GM18909 (cell line): ENCODE results near the gene MTA1.

Experiments
- ATAC-seq: cut with Tn5 transposase; IDR thresholded peaks from one replicate; pipeline ENCODE4 v1.9.1; 2021; ENCODE audit warnings: mild to moderate bottlenecking; ENCODE audit not compliant: unreplicated experiment, poor library complexity

MTA1 gene

DNA sequence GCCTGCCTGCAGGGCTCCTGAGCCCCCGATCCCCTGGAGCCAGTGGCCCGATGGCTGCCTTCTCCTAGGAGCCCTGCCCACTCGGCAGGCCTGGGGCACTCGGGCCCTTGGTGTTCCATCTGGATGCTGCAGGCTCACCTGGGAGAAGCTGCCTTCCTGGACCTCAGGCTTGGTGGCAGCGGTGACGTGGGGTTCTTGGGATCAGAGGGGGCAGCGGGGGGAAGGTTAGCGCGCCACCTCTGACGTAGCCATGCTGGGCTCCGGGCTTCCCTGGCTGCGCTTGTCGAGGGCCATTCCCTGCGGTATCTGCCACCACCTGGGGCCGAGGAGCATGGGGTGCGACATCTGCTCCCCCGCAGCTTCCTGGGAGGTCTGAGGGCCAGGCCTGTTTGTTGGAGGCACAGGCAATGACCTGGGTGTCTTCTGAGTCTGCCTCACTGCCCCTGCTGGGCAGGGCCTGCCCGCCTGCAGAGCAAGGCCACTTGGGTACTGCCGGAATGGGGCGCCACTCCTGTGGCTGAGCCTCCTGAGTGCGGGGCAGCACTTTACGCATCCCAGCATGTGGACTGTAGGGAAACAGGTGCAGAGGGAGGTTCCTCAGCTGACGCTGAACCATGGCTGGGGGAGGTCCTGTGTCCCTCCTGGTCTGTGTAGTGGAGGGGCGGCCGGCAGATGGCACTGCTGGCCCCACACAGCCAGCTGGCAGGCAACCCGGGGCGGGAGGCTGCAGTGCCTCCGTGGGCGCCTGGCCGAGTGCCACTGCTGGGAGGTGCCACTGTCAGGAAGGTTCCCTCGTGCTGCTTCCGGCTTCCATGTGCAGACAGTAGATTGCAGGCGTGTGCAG is 20.3 kb downstream of the MTA1 start:
- no peak for ATAC-seq

DNA sequence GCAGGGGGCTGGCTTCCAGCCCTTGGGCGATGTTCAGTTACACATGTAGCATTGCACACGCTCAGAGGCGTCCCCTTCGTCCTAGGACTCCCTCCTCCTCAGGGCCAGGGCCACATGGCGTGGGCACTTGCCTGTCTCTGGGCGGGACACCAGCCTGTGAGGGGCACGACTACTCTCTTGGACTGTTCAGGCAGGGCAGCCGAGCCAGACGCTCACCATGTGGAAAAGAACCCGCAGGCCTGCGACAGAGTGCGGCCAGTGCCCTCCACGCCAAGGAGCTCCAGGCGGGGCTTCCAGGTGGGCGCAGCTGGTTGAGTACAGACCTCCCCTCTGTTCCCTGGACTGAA is 20.9 kb downstream of the MTA1 start:
- no peak for ATAC-seq

DNA sequence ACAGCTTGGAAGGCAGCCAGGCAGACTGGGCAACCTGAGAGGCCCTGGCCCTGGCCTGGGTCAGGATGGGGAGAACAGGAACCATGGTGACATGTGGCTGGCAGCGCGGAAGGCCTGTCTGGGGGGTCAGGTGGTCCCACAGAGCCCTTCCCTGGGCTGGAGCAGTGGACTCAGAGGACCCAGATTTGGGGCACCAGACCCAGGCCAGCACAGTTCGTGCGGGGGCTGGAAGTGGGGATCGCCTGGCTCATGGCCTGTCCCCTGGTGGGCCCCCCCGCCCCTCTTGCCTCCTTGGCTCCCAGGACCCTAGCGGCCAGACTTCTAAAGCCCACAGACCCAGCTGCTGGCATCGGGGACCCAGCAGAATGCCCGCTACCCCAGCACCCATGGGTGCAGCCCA is 21.4 kb downstream of the MTA1 start:
- no peak for ATAC-seq

DNA sequence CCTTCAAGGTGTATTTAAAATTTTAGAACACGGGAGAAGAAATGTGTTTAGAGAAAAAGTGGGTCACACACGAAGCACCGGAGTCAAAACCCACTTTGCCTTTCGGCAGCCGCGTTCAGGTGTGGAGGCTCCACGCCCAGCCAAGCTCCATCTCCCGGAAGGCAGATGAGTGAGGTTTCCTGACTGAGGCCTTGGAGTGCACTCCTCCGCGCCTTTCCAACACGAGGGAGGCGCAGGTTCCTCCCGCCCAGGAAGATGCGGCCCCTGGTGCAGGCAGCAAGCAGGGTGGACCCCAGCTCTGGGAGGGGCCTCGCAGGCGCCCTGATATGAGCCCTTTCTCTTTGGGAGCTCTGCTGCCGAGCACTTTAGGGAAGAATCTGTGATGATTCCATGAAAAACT is 22.5 kb downstream of the MTA1 start:
- ATAC-seq, result no peak

DNA sequence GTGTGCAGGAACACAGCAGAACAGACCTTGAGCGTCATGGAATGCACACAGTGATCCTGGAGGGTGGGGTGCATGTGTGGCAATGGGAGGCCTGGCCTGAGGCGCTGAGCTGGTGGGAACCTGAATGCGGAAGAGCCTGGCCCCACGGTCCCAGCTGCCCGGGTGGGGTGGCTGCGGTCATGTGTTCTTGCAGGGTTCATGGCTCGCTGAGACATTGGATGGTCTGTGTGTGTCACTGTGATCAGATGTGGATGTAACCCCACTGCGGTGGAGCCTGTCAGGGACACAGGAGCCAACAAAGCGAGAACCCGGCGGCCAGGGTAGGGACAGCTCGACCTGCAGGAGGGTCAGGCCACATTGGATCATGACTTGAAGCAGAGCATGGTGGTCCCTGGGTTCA is 23.2 kb downstream of the MTA1 start:
- no peak for ATAC-seq

DNA sequence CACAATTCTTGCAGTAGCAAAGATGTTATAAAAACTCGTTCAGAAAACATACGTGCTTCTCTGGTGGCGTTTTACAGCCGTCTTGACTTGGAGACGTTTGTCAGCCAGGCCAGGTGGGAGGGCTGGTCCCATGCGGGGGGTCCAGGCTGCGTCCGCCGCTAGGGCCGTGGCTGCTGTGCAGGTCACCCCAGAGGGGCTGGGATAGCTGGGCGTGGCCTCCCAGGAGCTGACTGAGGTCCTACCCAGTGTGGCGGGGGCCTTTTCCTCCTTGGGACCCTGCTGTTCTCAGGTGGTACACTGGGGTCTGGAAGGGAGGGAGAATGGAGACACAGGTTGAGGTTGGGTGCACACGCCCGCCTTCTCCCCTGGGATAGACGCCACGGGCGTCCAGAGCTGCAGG is 25.2 kb downstream of the MTA1 start:
- no peak for ATAC-seq

DNA sequence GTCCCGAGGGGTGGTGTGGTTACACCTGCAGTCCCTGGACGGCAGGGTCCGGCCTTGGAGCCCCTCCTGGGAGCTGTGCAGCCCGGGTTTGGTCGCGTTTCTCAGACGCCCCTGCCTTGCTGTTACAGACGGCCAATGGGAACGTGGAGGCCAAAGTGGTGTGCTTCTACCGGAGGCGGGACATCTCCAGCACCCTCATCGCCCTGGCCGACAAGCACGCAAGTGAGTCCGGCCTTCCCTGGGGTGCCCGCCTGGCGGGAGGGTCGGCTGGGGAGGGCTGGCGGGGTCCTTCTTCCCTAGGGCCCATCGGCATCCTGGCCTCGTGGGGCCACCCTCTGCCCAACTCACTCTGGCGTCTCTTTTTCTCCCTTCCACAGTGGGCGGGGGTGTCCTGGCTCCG is 25.7 kb downstream of the MTA1 start:
- ATAC-seq, result no peak

DNA sequence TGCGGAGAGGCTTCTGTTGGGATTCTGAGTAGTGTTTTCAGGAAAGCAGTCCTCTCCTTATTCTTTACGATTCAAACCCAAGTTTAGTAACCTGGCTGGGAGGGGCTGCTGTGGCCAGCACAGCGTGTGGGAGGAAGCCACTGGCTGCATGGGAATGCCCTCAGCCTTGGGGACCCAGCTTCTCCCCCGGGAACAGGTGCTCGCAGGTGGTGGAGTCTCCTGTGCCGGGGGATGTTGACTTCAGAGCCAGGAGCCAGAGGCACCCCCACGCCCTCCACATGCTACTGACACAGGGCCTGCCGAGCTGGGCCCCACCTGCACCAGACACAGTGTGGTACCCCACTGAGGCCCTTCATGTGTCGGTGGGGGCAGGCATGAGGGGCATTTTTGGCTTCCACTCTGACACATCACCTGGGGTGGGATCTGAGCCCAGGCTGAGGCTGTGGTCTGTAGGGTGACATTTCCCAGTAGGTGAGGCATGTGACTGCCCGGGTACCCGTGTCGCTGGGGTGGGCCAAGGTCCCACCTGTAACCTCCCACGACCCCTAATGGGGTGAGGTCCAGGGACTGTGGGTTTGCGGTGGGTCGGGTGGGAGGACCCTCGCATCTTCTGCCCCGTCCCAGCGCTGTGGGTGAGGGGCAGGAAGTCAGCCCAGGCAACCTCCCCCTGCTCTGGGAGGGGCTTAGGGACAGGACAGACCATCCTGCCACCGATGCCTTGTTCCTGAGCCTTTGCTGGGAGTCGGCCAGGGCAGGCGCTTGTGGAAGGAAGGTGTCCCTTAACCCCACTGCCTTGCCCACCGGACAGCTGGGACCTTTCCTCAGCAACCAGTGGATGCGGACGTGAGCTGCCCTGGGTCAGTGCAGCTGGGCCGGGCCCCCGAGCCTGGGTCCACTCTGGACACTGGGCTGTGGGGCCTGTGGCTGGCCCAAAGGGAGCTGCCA is 26.5 kb downstream of the MTA1 start:
- no peak for ATAC-seq

DNA sequence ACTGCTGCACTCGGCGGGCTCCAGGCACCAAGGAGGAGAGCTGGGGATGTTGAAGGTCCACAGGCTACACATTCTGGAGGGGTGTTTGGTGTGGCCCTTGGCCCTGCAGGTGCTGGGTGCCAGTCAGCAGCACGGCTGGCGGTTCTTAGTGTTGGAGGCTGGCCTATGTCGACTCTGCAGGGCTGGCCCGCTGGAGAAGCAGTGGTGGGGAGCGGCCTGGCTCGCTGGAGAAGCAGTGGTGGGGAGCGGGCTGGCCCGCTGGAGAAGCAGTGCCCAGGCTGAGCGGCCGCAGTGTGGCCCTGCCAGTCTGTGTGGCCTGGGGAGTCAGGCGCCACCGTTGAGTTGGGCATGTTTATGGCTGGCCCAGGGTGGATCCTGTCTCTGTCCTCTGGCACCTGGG is 27.3 kb downstream of the MTA1 start:
- no peak for ATAC-seq

DNA sequence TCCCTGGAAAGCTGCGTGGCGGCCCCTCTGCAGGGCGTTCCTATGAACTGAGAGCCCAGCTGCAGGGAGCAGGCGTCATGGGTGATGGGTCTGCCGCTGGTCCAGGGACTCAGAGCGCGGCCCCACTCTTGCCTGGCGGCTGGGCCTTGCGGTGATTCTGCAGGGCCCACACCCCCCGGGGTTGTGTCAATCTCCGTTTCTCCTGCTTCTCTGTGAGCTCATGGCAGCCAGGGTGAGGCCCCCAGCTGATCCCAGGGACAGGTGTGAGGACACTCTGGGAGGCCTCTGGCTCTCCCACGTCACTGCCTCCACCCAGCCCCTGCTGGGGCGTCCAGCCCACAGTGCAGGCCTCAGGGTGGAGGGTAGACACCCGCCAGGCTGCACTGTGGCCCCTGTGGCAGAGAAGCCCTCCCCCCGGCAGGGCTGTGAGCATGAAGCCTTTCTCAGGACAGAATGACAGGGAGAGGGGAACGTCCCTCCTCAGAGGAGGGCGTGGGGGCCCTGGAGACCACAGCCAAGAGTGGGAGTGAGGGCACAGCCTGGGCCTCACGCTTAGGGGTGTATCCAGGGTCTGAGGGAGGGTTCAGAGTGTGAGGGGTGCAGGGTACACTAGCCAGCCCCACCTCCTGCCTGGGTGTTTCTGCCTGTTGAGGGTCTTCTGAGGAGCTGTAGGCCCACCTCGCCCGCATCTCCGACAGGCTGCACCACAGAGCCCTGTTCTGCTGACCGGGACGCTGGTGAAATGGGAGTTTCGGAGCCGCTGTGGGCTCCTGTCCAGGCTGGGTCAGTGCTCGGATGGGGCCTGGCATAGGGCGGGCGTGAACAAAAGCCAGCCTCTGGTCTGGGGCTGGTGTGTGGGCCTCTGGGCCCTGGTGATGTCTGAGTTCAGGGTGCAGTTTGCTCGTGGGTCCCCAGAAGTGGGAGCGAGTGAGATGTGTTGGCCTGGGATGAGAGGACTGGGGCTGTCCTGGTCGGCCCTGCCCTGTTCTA is 28.3 kb downstream of the MTA1 start:
- ATAC-seq, result no peak

DNA sequence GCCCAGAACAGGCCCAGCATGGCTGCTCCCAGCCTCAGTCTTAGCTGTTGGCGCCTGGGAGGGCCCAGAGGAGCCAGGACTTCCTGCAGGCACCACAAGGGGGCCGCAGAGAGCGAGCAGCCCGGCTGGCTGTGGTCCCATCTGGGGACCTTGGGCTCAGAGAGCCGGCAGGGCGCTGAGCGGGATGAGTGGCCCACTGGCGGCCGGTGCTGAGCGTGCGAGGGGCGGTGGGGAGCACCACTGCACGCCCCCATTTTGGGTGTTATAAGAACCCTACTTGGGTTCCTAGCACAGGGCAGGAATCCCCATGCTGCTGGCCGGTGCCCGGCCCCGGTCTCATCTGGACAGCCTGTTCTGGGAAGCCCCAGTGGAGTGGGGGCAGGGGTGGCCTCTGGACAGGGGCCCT is 29.1 kb downstream of the MTA1 start:
- no peak for ATAC-seq

DNA sequence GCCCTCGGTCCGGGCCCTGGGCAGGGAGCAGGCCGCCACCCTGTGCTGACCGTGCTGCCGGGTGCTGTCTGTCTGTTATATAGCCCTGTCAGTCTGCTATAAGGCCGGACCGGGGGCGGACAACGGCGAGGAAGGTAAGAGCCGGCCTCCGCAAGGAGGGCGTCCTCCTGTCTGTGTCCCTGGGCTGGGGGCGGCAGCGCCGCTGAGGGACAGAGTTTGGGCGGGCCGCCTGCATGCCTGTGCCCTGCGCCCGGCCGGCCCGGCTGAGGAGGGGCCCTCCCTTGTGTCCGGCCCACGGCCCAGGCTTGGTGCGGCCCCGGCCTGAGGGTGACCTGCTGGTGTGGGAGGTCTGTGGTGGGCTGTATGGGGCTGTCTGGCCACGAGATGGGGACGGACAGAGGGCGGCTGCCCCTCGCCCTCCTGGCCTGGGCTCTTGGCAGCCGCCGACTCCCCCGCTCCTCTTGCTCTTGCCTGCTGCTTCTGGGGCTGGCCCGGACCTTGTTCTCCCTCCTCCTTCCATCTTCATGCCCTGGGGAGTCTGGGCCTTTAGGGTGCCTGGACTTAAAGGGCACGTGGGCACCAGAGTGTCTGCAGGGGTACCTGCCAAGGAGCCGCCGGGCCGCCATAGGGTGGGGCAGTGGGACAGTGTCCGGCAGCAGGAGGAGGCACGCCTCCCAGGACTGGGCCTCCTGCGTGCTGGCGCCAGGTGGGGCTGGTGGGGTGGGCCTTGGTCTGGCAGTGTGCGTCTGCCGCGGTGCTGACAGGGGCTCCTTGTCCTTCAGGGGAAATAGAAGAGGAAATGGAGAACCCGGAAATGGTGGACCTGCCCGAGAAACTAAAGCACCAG is 29.9 kb downstream of the MTA1 start:
- ATAC-seq, result no peak

DNA sequence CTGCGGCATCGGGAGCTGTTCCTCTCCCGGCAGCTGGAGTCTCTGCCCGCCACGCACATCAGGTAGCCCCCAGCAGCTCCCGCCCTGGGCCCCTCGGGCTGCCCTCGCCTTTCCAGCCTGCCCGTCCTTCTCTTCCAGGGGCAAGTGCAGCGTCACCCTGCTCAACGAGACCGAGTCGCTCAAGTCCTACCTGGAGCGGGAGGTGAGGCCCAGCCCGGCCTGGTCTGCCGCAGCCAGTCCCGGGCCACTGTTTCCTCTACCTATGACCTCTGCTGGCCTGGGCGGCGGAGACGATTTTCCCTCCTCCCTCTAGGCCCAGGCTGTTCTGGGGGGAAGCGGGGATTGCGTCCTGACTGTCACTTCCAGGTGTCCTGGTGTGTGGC is 30.5 kb downstream of the MTA1 start:
- ATAC-seq, result no peak

DNA sequence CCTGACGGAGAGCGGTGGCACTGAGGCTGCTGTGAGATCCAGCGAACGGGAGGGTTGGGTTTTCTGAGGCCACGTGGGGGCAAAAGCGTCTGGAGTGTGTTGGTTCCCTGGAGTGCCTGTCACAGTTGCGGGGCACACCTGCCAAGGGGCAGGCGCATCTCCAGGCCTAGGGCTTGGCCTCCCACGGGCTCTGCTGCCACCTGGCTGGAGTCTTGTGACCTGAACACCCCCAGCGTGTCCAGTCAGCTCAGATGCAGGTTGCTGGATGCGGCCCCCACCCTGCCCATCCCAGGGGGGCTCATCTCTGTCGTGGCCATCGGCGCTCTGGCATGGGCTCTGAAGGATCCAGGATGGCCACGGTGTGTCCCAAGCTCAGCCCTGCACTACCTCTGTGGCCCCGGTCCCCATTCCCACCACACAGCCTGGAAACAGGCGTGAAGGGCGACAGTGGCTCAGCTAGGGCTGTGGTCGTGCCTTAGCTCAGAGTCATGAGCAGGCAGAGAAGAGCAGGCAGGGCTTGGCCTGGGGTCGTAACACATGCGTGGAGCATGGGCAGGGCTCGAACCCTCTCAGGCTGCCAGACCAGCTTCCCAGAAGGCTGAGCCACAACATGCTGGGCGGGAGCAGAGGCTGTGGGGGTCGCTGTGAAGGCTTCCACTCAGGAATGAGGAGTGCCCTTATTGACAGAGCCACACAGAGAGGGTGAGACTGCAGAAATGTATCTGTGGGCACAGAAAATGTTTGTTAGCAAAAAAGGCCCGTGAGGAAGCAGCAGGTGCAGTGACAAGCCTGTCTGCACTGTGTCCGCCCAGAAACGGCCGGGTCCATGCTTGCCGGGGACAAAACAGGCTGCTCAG is 31.5 kb downstream of the MTA1 start:
- ATAC-seq, result no peak

DNA sequence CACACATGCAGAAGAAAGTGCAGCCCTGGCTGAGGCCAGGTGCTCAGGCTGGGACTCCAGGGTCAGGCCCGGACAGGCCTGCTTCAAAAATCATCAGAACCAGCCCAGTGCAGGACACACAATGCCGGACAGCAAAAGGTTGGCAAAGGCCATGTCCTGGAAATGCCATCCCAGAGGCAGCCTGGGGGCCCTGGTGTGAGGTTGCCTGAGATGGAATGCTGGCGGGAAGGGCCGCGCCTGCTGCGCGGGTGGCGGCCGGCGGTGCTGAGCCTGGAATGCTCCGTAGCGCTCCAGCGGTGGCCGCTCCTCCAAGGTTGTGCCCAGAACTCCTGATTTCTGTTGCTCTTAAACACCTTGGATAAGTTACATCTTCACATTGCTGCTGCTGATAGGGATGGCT is 33.3 kb downstream of the MTA1 start:
- no peak for ATAC-seq

DNA sequence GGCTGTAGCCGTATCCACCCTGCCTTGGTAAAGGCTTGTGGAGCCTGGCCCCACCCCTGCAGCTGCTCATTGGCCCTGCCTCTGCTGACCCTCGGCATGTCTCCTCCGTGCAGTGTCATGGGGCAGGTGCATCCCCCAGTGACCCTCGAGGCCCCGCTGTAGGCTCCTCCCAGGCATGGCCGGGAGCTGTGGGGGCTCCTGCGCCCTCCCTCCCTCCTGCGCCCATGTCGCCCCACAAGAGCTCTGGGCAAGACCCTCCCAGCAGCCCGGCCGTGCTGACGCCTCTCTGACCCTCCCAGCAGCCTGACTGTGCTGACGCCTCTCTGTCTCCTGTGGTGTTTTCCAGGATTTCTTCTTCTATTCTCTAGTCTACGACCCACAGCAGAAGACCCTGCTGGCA is 34.2 kb downstream of the MTA1 start:
- ATAC-seq, result no peak

DNA sequence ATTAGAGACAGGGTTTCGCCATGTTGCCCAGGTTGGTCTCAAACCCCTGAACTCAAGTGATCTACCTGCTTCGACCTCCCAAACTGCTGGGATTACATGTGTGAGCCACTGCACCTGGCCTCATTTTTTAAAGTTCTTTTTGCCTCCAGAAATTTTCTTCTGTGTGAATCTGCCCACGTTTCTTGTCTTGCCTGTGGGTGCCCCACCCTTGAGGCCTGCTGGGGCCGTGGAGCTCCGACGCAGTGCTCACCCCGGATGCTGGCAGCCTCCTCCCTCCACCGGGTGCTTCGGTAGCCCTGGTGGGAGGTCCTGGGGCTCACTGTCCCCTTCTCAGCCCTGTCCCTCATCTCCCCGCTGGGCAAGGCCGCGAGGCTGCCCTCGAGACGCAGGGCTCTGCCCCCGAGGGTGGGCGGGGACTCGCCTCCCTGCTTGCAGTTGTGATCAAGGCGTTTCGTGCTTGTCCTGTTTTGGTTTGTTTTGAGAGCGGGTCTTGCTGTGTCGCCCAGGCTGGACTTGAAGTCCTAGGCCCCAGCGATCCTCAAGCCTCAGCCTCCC is 35.5 kb downstream of the MTA1 start:
- ATAC-seq, result no peak
